ENCODE data around the gene OBSCN. TPM values are rescaled to one million over a fixed set of nuclear protein-coding genes. Genes with fewer than 3 reads are reported as not detected.
A peak's percentile ranks its signal among the peaks of the same experiment; 100 is the strongest.

Gene OBSCN
- total and polyA plus RNA-seq, 5 donors from 2014 or later, result 0.13 to 57.1 (median 1.1) TPM

GRCh38 chr1:228215663-228216116, 7.8 kb downstream of the OBSCN start:
- no peak for ATAC-seq (ENCODE audit: low read depth in 2 of 2)

GRCh38 chr1:228216371-228217320, 8.8 kb downstream of the OBSCN start:
- ATAC-seq (ENCODE audit: low read depth in 2 of 2) (no peak), DNase-seq (no peak)
- peaks cover 20% of the 10 kb centered on the region for H3K4me1 ChIP-seq (ENCODE audit: control insufficient read depth, insufficient read depth, low read length, poor library complexity, severe bottlenecking)
- no peaks in the 10 kb centered on the region for H3K27me3 ChIP-seq (ENCODE audit: control insufficient read depth, insufficient read depth, low read length)
- peaks cover 0 to 13% (median 4%) of the 10 kb centered on the region in 4 donors for H3K4me1 Mint-ChIP-seq
- H3K9me3 Mint-ChIP-seq, result no peaks in the 10 kb centered on the region
- peak overlapping the region in 1 of 4 donors; percentile 43 for H3K4me3 Mint-ChIP-seq
- no peak overlapping the region for H3K27ac ChIP-seq (ENCODE audit: insufficient read depth, low read length, poor library complexity, severe bottlenecking)
- no peaks in the 10 kb centered on the region for H3K9me3 ChIP-seq (ENCODE audit: control insufficient read depth in 2 of 2, low read length in 2 of 2)
- H3K36me3 ChIP-seq (ENCODE audit: control insufficient read depth, insufficient read depth, low read length), result peaks cover 3% of the 10 kb centered on the region
- H3K4me3 ChIP-seq (ENCODE audit: low read depth, low read length), result no peak overlapping the region
- peaks cover 7% of the 10 kb centered on the region for H3K36me3 Mint-ChIP-seq
- H3K27ac Mint-ChIP-seq, result no peak overlapping the region
- no peaks in the 10 kb centered on the region for H3K27me3 Mint-ChIP-seq

More at GRCh38 chr1:228215663-228216116, 7.8 kb downstream of the OBSCN start:
- Histone ChIP-seq H3K27me3 (ENCODE audit: control insufficient read depth, insufficient read depth, low read length) (no peaks in the 10 kb centered on the region), H3K4me1 (ENCODE audit: control insufficient read depth, insufficient read depth, low read length, poor library complexity, severe bottlenecking) (peaks cover 20% of the 10 kb centered on the region), H3K27ac (ENCODE audit: insufficient read depth, low read length, poor library complexity, severe bottlenecking) (no peak overlapping the region), H3K9me3 (ENCODE audit: control insufficient read depth in 2 of 2, low read length in 2 of 2) (no peaks in the 10 kb centered on the region), H3K36me3 (ENCODE audit: control insufficient read depth, insufficient read depth, low read length) (peaks cover 3% of the 10 kb centered on the region), H3K4me3 (ENCODE audit: low read depth, low read length) (no peak overlapping the region)
- Mint-ChIP-seq H3K4me3 (peak overlapping the region in 1 of 4 donors; percentile 56), H3K27me3 (no peaks in the 10 kb centered on the region), H3K36me3 (peaks cover 7% of the 10 kb centered on the region), H3K4me1 (peaks cover 0 to 18% (median 4%) of the 10 kb centered on the region in 4 donors), H3K9me3 (no peaks in the 10 kb centered on the region), H3K27ac (no peak overlapping the region)
- DNase-seq, result no peak

DNA sequence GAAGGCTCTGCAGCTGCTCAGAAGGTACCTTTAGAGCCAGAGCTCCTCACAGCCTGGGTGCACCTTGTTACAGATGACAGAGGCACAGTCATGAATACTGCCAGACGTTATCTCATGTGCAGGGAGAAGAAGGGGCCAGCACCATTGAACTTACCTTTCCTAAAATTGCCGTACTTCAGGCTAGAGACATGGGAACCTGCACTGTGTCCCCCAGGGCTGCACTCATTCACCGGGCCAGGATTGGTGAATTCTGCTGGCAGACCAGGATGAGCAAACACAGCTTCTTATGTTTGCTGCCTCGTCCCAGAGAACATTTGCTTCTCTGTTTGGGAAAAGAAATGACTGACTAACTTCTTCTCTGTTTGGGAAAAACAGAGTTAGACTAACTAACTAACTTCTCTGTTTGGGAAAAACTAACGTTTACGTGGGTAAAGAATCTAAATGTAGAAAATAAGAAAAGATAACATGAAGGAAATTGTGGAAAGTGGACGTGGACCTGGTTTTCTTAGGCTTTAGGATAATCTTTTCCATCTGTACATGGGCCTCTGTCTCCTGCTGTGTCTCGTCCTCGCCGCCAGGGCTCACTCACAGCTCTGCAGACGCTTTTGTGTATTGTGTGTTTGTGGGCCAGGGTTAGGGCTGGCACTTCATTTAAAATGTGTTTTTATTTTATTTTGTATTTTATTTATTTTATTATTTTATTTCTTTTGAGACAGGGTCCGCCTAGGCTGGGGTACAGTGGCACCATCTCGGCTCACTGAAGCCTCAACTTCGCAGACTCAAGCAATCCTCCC, 9.9 kb downstream of the OBSCN start:
- H3K9me3 Mint-ChIP-seq, result no peaks in the 10 kb centered on the region
- no peak overlapping the region for H3K4me3 Mint-ChIP-seq
- peaks cover 0 to 13% (median 4%) of the 10 kb centered on the region in 4 donors for H3K4me1 Mint-ChIP-seq
- Histone ChIP-seq H3K36me3 (ENCODE audit: control insufficient read depth, insufficient read depth, low read length) (peaks cover 3% of the 10 kb centered on the region), H3K27ac (ENCODE audit: insufficient read depth, low read length, poor library complexity, severe bottlenecking) (no peak overlapping the region), H3K9me3 (ENCODE audit: control insufficient read depth in 2 of 2, low read length in 2 of 2) (no peaks in the 10 kb centered on the region), H3K4me1 (ENCODE audit: control insufficient read depth, insufficient read depth, low read length, poor library complexity, severe bottlenecking) (peaks cover 15% of the 10 kb centered on the region), H3K27me3 (ENCODE audit: control insufficient read depth, insufficient read depth, low read length) (no peaks in the 10 kb centered on the region), H3K4me3 (ENCODE audit: low read depth, low read length) (no peak overlapping the region)
- DNase-seq, result no peak
- no peaks in the 10 kb centered on the region for H3K27me3 Mint-ChIP-seq
- peaks cover 14% of the 10 kb centered on the region for H3K36me3 Mint-ChIP-seq
- H3K27ac Mint-ChIP-seq, result no peak overlapping the region
- ATAC-seq (ENCODE audit: low read depth in 2 of 2), result no peak

DNA sequence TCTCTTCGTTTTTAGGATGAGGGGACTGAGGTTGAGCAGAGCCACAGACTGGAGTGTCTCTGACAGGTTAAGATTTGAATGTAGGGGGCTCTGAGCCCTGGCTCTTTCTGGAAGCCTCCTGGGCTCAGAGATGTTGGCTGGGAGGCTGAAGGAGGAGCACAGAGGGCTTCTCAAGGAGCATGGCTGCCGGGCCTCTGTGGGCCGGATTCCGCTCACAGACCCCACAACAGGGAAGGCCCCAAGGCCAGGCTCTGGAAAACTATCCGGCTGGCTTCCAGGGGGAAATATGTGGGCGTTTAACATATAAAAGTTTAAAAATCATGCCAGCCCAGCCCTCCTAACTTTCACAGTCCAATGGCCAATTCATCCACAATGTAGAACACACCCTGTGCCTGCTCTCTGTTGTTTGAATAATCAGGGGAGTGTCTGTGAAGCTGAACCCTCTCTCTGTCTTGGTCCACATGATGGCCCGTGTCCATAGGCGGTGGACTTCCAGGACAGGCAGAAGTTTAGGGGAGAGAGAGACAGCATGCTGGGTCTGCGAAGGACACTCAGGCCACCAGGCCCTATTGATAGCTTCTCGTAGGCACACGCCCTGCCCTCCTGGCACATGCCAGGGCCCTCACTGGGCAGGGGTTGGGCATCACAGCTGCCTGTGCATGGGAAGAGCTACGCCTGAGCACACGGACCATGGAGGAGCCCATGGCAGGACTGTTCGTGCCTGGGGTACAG, 10.8 kb downstream of the OBSCN start:
- H3K9me3 Mint-ChIP-seq, result no peaks in the 10 kb centered on the region
- peaks cover 3% of the 10 kb centered on the region for H3K36me3 ChIP-seq (ENCODE audit: control insufficient read depth, insufficient read depth, low read length)
- DNase-seq (no peak), ATAC-seq (ENCODE audit: low read depth in 2 of 2) (no peak)
- H3K4me3 ChIP-seq (ENCODE audit: low read depth, low read length), result no peak overlapping the region
- H3K9me3 ChIP-seq (ENCODE audit: control insufficient read depth in 2 of 2, low read length in 2 of 2), result no peaks in the 10 kb centered on the region
- peaks cover 8% of the 10 kb centered on the region for H3K4me1 ChIP-seq (ENCODE audit: control insufficient read depth, insufficient read depth, low read length, poor library complexity, severe bottlenecking)
- no peaks in the 10 kb centered on the region for H3K27me3 Mint-ChIP-seq
- peaks cover 24% of the 10 kb centered on the region for H3K36me3 Mint-ChIP-seq
- no peak overlapping the region for H3K27ac ChIP-seq (ENCODE audit: insufficient read depth, low read length, poor library complexity, severe bottlenecking)
- peaks cover 0 to 11% (median under 1%) of the 10 kb centered on the region in 4 donors for H3K4me1 Mint-ChIP-seq
- H3K27ac Mint-ChIP-seq, result no peak overlapping the region
- H3K27me3 ChIP-seq (ENCODE audit: control insufficient read depth, insufficient read depth, low read length), result no peaks in the 10 kb centered on the region
- H3K4me3 Mint-ChIP-seq, result no peak overlapping the region

- Histone ChIP-seq H3K4me3 (ENCODE audit: low read depth, low read length) (no peak overlapping the region), H3K27ac (ENCODE audit: insufficient read depth, low read length, poor library complexity, severe bottlenecking) (no peak overlapping the region), H3K36me3 (ENCODE audit: control insufficient read depth, insufficient read depth, low read length) (peaks cover 6% of the 10 kb centered on the region), H3K27me3 (ENCODE audit: control insufficient read depth, insufficient read depth, low read length) (no peaks in the 10 kb centered on the region), H3K4me1 (ENCODE audit: control insufficient read depth, insufficient read depth, low read length, poor library complexity, severe bottlenecking) (peaks cover under 1% of the 10 kb centered on the region), H3K9me3 (ENCODE audit: control insufficient read depth in 2 of 2, low read length in 2 of 2) (no peaks in the 10 kb centered on the region)
- Mint-ChIP-seq H3K27me3 (no peaks in the 10 kb centered on the region), H3K4me3 (no peak overlapping the region), H3K36me3 (peaks cover 31% of the 10 kb centered on the region), H3K4me1 (peaks cover 0 to 11% (median under 1%) of the 10 kb centered on the region in 4 donors), H3K9me3 (no peaks in the 10 kb centered on the region), H3K27ac (no peak overlapping the region)
- ATAC-seq (ENCODE audit: low read depth in 2 of 2) (no peak), DNase-seq (no peak)
Measured at GRCh38 chr1:228219245-228219961, 11.6 kb downstream of the OBSCN start.

DNA sequence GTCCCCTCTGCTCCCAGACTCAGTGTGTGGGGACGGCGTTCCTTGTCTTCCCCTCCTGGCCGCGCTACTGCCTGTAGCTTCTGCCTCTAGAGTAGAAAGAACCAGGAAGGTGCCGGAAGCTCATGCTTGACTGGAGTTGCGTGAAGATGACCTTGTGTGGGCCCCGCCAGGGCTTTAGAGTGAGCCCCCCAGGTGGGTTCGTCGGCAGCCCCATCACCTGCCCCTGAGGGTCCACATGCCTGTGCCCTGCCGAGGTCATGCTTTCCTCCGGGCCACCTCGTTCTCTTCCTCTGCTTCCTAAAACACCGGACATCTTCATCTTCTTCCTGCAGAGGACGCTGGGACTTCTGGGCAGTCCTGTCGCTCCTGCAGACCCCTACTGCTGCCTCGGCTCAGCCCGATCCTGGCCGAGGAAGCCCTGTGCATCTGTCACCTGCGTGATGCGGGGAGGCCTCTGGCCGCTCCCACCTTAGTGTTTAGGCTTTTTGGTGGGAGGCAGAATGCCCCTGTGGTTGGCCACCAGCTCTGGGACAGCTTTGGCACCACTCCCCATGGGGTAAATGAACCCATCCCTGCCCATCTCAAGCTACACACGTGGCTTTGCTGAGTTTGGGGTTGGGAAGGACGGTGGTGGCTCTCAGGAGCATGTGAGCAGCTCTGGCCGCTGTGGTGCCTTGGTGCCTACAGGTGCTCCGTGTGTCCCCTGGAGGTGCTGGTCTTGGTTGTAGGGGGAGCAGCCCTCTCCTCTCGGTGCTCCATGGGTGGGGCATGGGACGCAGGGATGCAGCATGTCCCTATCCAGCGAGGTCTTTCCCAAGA, 12.3 kb downstream of the OBSCN start:
- H3K4me3 ChIP-seq (ENCODE audit: low read depth, low read length), result no peak overlapping the region
- no peaks in the 10 kb centered on the region for H3K4me1 ChIP-seq (ENCODE audit: control insufficient read depth, insufficient read depth, low read length, poor library complexity, severe bottlenecking)
- Mint-ChIP-seq H3K36me3 (peaks cover 39% of the 10 kb centered on the region), H3K9me3 (peaks cover 0 to 4% (median 0%) of the 10 kb centered on the region in 7 donors), H3K4me3 (no peak overlapping the region), H3K27ac (no peak overlapping the region), H3K27me3 (no peaks in the 10 kb centered on the region), H3K4me1 (peaks cover 0 to 11% (median under 1%) of the 10 kb centered on the region in 4 donors)
- H3K27ac ChIP-seq (ENCODE audit: insufficient read depth, low read length, poor library complexity, severe bottlenecking), result no peak overlapping the region
- no peaks in the 10 kb centered on the region for H3K27me3 ChIP-seq (ENCODE audit: control insufficient read depth, insufficient read depth, low read length)
- ATAC-seq (ENCODE audit: low read depth in 2 of 2) (peak in 1 of 2 donors; percentile 17), DNase-seq (no peak)
- peaks cover 13% of the 10 kb centered on the region for H3K36me3 ChIP-seq (ENCODE audit: control insufficient read depth, insufficient read depth, low read length)
- no peaks in the 10 kb centered on the region for H3K9me3 ChIP-seq (ENCODE audit: control insufficient read depth in 2 of 2, low read length in 2 of 2)

All from CD4-positive, CD25-positive, alpha-beta regulatory T cell (primary cell).